Ovary (tissue), 9 donors: Measurements from ENCODE around the gene PTGIS. TPM values are rescaled to one million over a fixed set of nuclear protein-coding genes. Genes with fewer than 3 reads are reported as not detected.

ENCODE experiments used
- DNase-seq, 5 donors: peaks; one replicate each; pipeline ENCODE4 v3.0.0-alpha.2; 2019 to 2020
- H3K27ac ChIP-seq, 2 donors: fragments of 200-600 bp; one replicate each; pipeline versions ENCODE4 v1.5.1 to v1.8.0; 2019 to 2022
- H3K27me3 ChIP-seq: fragments of 200-600 bp; one replicate; pipeline ENCODE4 v1.8.0; 2022
- H3K36me3 ChIP-seq: fragments of 200-600 bp; sonication (generic); one replicate; pipeline ENCODE4 v1.5.1; 2019
- H3K4me1 ChIP-seq: one replicate; pipeline ENCODE4 v1.8.1; 2013; ENCODE audit warnings: mild to moderate bottlenecking, moderate library complexity; ENCODE audit not compliant: insufficient read depth
- H3K4me3 ChIP-seq: fragments of 200-600 bp; sonication (generic); one replicate; pipeline ENCODE4 v1.5.1; 2017
- H3K9me3 ChIP-seq, 2 donors: fragments of 200-600 bp in 1 of 2; sonication (generic) in 1 of 2; one replicate each; pipeline versions ENCODE4 v1.5.1 to v1.8.1; 2013 to 2019; ENCODE audit warnings: mild to moderate bottlenecking in 1 of 2, moderate library complexity in 1 of 2
- CTCF ChIP-seq, 3 donors: fragments of 450-650 bp in 2 of 3; fragments of 200-600 bp in 1 of 3; IDR thresholded peaks; one replicate each; pipeline versions ENCODE4 v1.5.1 to v1.8.0; 2016 to 2022; ENCODE audit warnings: antibody characterized with exemption in 3 of 3, mild to moderate bottlenecking in 1 of 3
- EP300 ChIP-seq: sonication (generic); formaldehyde crosslinking; IDR thresholded peaks from one replicate; pipeline ENCODE4 v1.6.1; 2017; ENCODE audit warnings: antibody characterized with exemption
- POLR2A ChIP-seq: fragments of 450-650 bp; IDR thresholded peaks from one replicate; pipeline ENCODE4 v1.6.1; 2017; ENCODE audit warnings: antibody characterized with exemption, mild to moderate bottlenecking, moderate library complexity
- WGBS, 3 donors: extraction: QIAGEN DNeasy Blood & Tissue Kit in 1 of 3; methylation state at CpG; one replicate each; pipeline versions ENCODE4 v1.1.5 to v1.1.7; 2013 to 2017; 5-methylcytosine and 5-hydroxymethylcytosine counted together
- intact Hi-C, 4 donors: fragments of 100-400 bp; cut with DNase I; formaldehyde crosslinking; loops; one replicate each; pipeline versions ENCODE4 v1.11.0 to v1.15.1; 2022 to 2023
- polyA plus RNA-seq, 2 donors: library from polyadenylated mRNA; stranded (reverse); fragments of 200-250 nt in 1 of 2; fragments of 350-450 nt in 1 of 2; fragmentation: Illumina TruSeq in 1 of 2; extraction: RNeasy Lipid Tissue Mini Kit (QIAGEN cat#74804) in 1 of 2; gene quantifications; one replicate each; pipeline ENCODE4 v1.2.3, GENCODE V29; 2013 to 2014
- total RNA-seq, 7 donors: library from RNA; depleted of rRNA in 2 of 7; stranded (reverse); fragments of >200 nt in 2 of 7; fragmentation: NEBNext Ultra II Directional in 3 of 7; extraction: Animal tissue kit (Norgen Biotek cat#: 25700) in 3 of 7; gene quantifications; one replicate each; pipeline versions ENCODE4 v1.1.0 to v1.2.4, GENCODE V29; 2016 to 2023
- donor health status: DM: no; HTN: no; CAD: no; lungs with moderate emphysema.
- donor health status: DM: no; HTN: no; CAD: no.
- donor health status: Bipolar disorder and iron deficiency.
- donor health status: DM: yes; HTN: yes; CAD: no.
- donor health status: DM: no; HTN: no; CAD: no.
- donor health status: DM: yes; HTN: yes; CAD: no.

PTGIS gene
- total and polyA plus RNA-seq, 9 donors, result 38.3 to 221 (median 130) TPM

- Histone ChIP-seq H3K4me1 (peaks cover 2% of the 10 kb centered on the region), H3K4me3 (no peak overlapping the region), H3K27me3 (no peaks in the 10 kb centered on the region), H3K36me3 (no peaks in the 10 kb centered on the region), H3K27ac (no peak overlapping the region), H3K9me3 (no peaks in the 10 kb centered on the region)
- intact Hi-C loops, result no loop called here
- DNase-seq, result no peak
- TF ChIP-seq EP300, result no peak
- no peak for TF ChIP-seq POLR2A
- TF ChIP-seq CTCF (IDR thresholded peaks at IDR 0.05), result no peak
- WGBS, 3 donors, result 75 to 82% (median 79%) methylated on average over 6 of the region's 6 CpGs
Observed at GRCh38 chr20:49460131-49460530, 107.8 kb downstream of the PTGIS start.

GRCh38 chr20:49459684-49460083, 108.3 kb downstream of the PTGIS start:
- no peaks in the 10 kb centered on the region for H3K27me3 ChIP-seq
- no peaks in the 10 kb centered on the region for H3K36me3 ChIP-seq
- H3K4me1 ChIP-seq, result peaks cover 2% of the 10 kb centered on the region
- 64 to 70% (median 69%) methylated on average over 6 of the region's 6 CpGs for WGBS, 3 donors
- no peak for TF ChIP-seq CTCF (IDR thresholded peaks at IDR 0.05)
- no peak for TF ChIP-seq EP300
- TF ChIP-seq POLR2A, result no peak
- intact Hi-C loops, result no loop called here
- no peak overlapping the region for H3K4me3 ChIP-seq
- H3K27ac ChIP-seq, result no peak overlapping the region
- H3K9me3 ChIP-seq, result no peaks in the 10 kb centered on the region
- no peak for DNase-seq

GRCh38 chr20:49457444-49457843, 110.5 kb downstream of the PTGIS start:
- TF ChIP-seq CTCF (IDR thresholded peaks at IDR 0.05), result no peak
- TF ChIP-seq POLR2A, result no peak
- no peak for TF ChIP-seq EP300
- intact Hi-C loops, result no loop called here
- WGBS, 3 donors, result 30 to 44% (median 31%) methylated on average over 1 of the region's 1 CpG
- Histone ChIP-seq H3K9me3 (no peaks in the 10 kb centered on the region), H3K36me3 (no peaks in the 10 kb centered on the region), H3K27me3 (no peaks in the 10 kb centered on the region), H3K4me1 (peaks cover 2% of the 10 kb centered on the region), H3K4me3 (no peak overlapping the region), H3K27ac (no peak overlapping the region)
- DNase-seq, result no peak

GRCh38 chr20:49456646-49457045, 111.3 kb downstream of the PTGIS start:
- Histone ChIP-seq H3K9me3 (no peaks in the 10 kb centered on the region), H3K4me3 (no peak overlapping the region), H3K27ac (no peak overlapping the region), H3K36me3 (no peaks in the 10 kb centered on the region), H3K4me1 (peaks cover 7% of the 10 kb centered on the region), H3K27me3 (no peaks in the 10 kb centered on the region)
- 89 to 93% (median 92%) methylated on average over 6 of the region's 6 CpGs for WGBS, 3 donors
- TF ChIP-seq EP300, result no peak
- TF ChIP-seq POLR2A, result no peak
- TF ChIP-seq CTCF (IDR thresholded peaks at IDR 0.05), result no peak
- no peak for DNase-seq
- intact Hi-C loops, result no loop called here

GRCh38 chr20:49455691-49456090, 112.2 kb downstream of the PTGIS start:
- Histone ChIP-seq H3K9me3 (no peaks in the 10 kb centered on the region), H3K36me3 (no peaks in the 10 kb centered on the region), H3K4me3 (no peak overlapping the region), H3K27ac (no peak overlapping the region), H3K27me3 (no peaks in the 10 kb centered on the region), H3K4me1 (peaks cover 5% of the 10 kb centered on the region)
- WGBS, 3 donors, result 78 to 88% (median 87%) methylated on average over 6 of the region's 6 CpGs
- intact Hi-C loops, result no loop called here
- TF ChIP-seq EP300, result no peak
- TF ChIP-seq CTCF (IDR thresholded peaks at IDR 0.05), result no peak
- no peak for TF ChIP-seq POLR2A
- no peak for DNase-seq
